ENCODE results near the gene SEC14L5.

Gene SEC14L5

DNA sequence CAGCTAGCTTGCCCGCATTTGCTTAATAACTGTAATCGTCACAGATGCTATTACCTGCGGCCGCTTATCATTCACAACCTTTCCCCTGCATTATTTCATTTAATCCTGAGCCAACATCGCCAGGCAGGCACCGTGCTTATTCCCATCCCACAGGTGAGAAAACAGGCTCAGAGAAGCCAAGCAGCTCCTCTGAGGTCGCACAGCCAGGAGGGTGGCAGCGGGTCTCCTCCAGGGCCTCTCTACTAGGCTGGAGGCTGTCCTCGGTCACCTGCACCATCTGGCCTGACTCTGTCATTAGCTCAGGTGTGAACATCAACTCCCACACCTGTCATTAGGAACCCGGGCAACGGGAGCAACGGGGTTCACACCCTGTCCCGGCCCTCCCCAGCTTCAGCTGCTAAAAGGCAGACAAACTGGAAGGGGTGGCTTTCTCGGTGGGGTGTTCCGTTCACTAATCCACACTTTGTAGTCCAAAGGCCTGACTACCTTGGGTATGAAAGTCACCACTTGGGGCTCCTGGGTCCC lies 24.2 kb upstream of the SEC14L5 start:
- Histone ChIP-seq H3K27ac (ENCODE audit: low read length) (no peak overlapping the region), H3K4me3 (ENCODE audit: low read length) (no peak overlapping the region), H3K79me2 (ENCODE audit: low read length) (no peaks in the 10 kb centered on the region), H3F3A (ENCODE audit: insufficient read depth, low read length) (no peaks in the 10 kb centered on the region), H3K36me3 (replicated peaks; ENCODE audit: insufficient read depth, low read length) (no peaks in the 10 kb centered on the region), H3K4me1 (ENCODE audit: low read length) (no peaks in the 10 kb centered on the region), H3K9me3 (replicated peaks; ENCODE audit: insufficient read depth, low read length) (no peaks in the 10 kb centered on the region), H3K9me2 (replicated peaks; ENCODE audit: insufficient read depth, low read length) (no peaks in the 10 kb centered on the region), H3K27me3 (replicated peaks; ENCODE audit: insufficient read depth, low read length) (peaks cover 67% of the 10 kb centered on the region), H2AFZ (ENCODE audit: low read length) (no peak overlapping the region), H4K20me1 (ENCODE audit: insufficient read depth, low read length) (no peaks in the 10 kb centered on the region), H3K9ac (ENCODE audit: low read length) (no peak overlapping the region), H3K4me2 (ENCODE audit: low read depth, low read length) (no peak overlapping the region)
- no peak for DNase-seq
- TF ChIP-seq, protein P1, sequence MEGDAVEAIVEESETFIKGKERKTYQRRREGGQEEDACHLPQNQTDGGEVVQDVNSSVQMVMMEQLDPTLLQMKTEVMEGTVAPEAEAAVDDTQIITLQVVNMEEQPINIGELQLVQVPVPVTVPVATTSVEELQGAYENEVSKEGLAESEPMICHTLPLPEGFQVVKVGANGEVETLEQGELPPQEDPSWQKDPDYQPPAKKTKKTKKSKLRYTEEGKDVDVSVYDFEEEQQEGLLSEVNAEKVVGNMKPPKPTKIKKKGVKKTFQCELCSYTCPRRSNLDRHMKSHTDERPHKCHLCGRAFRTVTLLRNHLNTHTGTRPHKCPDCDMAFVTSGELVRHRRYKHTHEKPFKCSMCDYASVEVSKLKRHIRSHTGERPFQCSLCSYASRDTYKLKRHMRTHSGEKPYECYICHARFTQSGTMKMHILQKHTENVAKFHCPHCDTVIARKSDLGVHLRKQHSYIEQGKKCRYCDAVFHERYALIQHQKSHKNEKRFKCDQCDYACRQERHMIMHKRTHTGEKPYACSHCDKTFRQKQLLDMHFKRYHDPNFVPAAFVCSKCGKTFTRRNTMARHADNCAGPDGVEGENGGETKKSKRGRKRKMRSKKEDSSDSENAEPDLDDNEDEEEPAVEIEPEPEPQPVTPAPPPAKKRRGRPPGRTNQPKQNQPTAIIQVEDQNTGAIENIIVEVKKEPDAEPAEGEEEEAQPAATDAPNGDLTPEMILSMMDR (IDR thresholded peaks at IDR 0.05; ENCODE audit: low read length): no peak
- TF ChIP-seq EZH2 (optimal IDR thresholded peaks at IDR 0.05; ENCODE audit: low read depth, low read length) (no peak), EZH2phosphoT487 (IDR thresholded peaks at IDR 0.05; ENCODE audit: low read length) (no peak)

DNA sequence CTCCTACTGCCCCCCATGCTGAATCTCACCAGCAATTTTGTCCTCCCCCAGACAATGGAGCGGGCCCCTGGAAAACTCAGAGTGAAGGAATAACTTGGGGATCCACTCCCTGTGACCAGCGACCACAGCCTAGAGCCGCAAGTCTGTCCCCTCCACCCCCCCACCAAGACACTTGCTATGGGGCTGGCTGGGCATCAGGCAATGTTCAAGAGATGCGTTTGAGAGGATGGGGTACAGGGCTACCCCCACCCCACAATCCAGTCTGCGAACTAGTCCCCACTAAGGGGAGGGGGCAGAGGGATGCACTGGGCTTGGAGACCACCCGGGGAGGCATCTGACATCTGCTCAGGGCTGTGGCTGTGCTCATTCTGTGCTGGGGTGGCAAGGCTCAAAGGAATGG lies 23.5 kb upstream of the SEC14L5 start:
- Histone ChIP-seq H3K4me2 (ENCODE audit: low read depth, low read length) (no peak overlapping the region), H3K9ac (ENCODE audit: low read length) (no peak overlapping the region), H3K4me1 (ENCODE audit: low read length) (no peaks in the 10 kb centered on the region), H3K27me3 (replicated peaks; ENCODE audit: insufficient read depth, low read length) (peaks cover 67% of the 10 kb centered on the region), H3K9me2 (replicated peaks; ENCODE audit: insufficient read depth, low read length) (no peaks in the 10 kb centered on the region), H3K36me3 (replicated peaks; ENCODE audit: insufficient read depth, low read length) (no peaks in the 10 kb centered on the region), H4K20me1 (ENCODE audit: insufficient read depth, low read length) (no peaks in the 10 kb centered on the region), H2AFZ (ENCODE audit: low read length) (no peak overlapping the region), H3K27ac (ENCODE audit: low read length) (no peak overlapping the region), H3F3A (ENCODE audit: insufficient read depth, low read length) (no peaks in the 10 kb centered on the region), H3K79me2 (ENCODE audit: low read length) (no peaks in the 10 kb centered on the region), H3K9me3 (replicated peaks; ENCODE audit: insufficient read depth, low read length) (no peaks in the 10 kb centered on the region), H3K4me3 (ENCODE audit: low read length) (no peak overlapping the region)
- DNase-seq: no peak
- TF ChIP-seq, protein P1 (IDR thresholded peaks at IDR 0.05; ENCODE audit: low read length): no peak
- TF ChIP-seq EZH2 (optimal IDR thresholded peaks at IDR 0.05; ENCODE audit: low read depth, low read length) (no peak), EZH2phosphoT487 (IDR thresholded peaks at IDR 0.05; ENCODE audit: low read length) (no peak)

DNA sequence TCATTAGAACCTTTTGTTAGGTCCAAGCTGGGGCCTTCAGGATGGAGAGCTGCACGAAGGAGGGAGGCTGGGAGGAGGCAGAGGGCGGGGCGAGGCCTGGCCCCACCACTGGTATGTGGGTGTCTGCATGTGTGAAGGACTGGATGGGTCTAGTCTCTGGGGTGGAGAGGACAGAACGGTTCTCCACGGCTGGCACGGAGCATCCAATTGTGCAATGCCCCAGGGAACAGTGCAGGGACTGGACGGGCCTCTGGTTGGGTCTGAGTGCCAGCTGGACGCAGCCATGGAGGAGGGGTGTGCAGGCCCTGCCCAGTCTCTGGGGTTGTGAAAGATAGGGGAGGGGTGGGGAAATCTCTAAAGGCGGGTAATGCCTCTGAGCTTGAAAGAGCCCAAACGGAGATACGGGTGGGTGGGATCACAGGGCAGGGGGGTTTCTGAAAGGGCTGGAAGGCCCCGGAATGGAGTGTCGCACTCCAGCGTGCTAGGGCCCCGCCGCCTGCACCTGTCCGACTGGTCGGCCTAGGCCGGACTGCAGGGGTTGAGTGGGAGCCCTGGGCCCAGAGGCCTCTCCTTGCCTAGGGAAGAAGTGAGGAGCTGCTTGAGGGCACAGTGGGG lies 22.8 kb upstream of the SEC14L5 start:
- H3K4me1 ChIP-seq (ENCODE audit: low read length): 0 out of 2 replicates have a peak, but pooled peaks cover under 1% of the 10 kb centered on the region
- H3K79me2 ChIP-seq (ENCODE audit: low read length): no peaks in the 10 kb centered on the region
- no peak for DNase-seq
- H4K20me1 ChIP-seq (ENCODE audit: insufficient read depth, low read length): no peaks in the 10 kb centered on the region
- H3K9me2 ChIP-seq (replicated peaks; ENCODE audit: insufficient read depth, low read length): no peaks in the 10 kb centered on the region
- no peaks in the 10 kb centered on the region for H3K36me3 ChIP-seq (replicated peaks; ENCODE audit: insufficient read depth, low read length)
- H2AFZ ChIP-seq (ENCODE audit: low read length): no peak overlapping the region
- no peaks in the 10 kb centered on the region for H3K9me3 ChIP-seq (replicated peaks; ENCODE audit: insufficient read depth, low read length)
- H3K4me2 ChIP-seq (ENCODE audit: low read depth, low read length): no peak overlapping the region
- H3F3A ChIP-seq (ENCODE audit: insufficient read depth, low read length): no peaks in the 10 kb centered on the region
- H3K27me3 ChIP-seq (replicated peaks; ENCODE audit: insufficient read depth, low read length): peaks cover 61% of the 10 kb centered on the region
- TF ChIP-seq EZH2phosphoT487 (IDR thresholded peaks at IDR 0.05; ENCODE audit: low read length) (no peak), EZH2 (optimal IDR thresholded peaks at IDR 0.05; ENCODE audit: low read depth, low read length) (no peak)
- TF ChIP-seq, protein P1 (IDR thresholded peaks at IDR 0.05; ENCODE audit: low read length): no peak
- no peak overlapping the region for H3K27ac ChIP-seq (ENCODE audit: low read length)
- H3K4me3 ChIP-seq (ENCODE audit: low read length): no peak overlapping the region
- H3K9ac ChIP-seq (ENCODE audit: low read length): no peak overlapping the region

Data from MM.1S (cell line).